HuH-7.5 (cell line): ENCODE results near the gene GSC2.
A peak's percentile ranks its signal among the peaks of the same experiment; 100 is the strongest.

ENCODE experiments used
- DNase-seq: peaks from one replicate; pipeline ENCODE4 v3.0.0; 2011; ENCODE audit warnings: low spot score

The GSC2 gene

GRCh38 chr22:19119949-19120348 lies 30.1 kb downstream of the GSC2 start:
- DNase-seq, result no peak

- no peak for DNase-seq
Observed at GRCh38 chr22:19118329-19118880, 31.7 kb downstream of the GSC2 start.

- DNase-seq, result no peak
Observed at GRCh38 chr22:19117111-19117512, 33.0 kb downstream of the GSC2 start.

- DNase-seq, result no peak
Observed at GRCh38 chr22:19115628-19116027, 34.5 kb downstream of the GSC2 start.

- DNase-seq, result no peak
Observed at GRCh38 chr22:19114984-19115552, 35.0 kb downstream of the GSC2 start.

- DNase-seq, result no peak
Observed at GRCh38 chr22:19113429-19113828, 36.7 kb downstream of the GSC2 start.

- no peak for DNase-seq
Observed at GRCh38 chr22:19111584-19111983, 38.5 kb downstream of the GSC2 start.

- no peak for DNase-seq
Observed at GRCh38 chr22:19111140-19111539, 39.0 kb downstream of the GSC2 start.

- no peak for DNase-seq
Observed at GRCh38 chr22:19110646-19111045, 39.4 kb downstream of the GSC2 start.

- DNase-seq, result no peak
Observed at GRCh38 chr22:19110064-19110458, 40.0 kb downstream of the GSC2 start.

GRCh38 chr22:19109198-19110063 lies 40.7 kb downstream of the GSC2 start:
- peak; percentile 46 for DNase-seq

- DNase-seq, result no peak
Observed at GRCh38 chr22:19108807-19109197, 41.3 kb downstream of the GSC2 start.

GRCh38 chr22:19107730-19108074 lies 42.4 kb downstream of the GSC2 start:
- DNase-seq, result no peak

GRCh38 chr22:19106886-19107729 lies 43.0 kb downstream of the GSC2 start:
- no peak for DNase-seq

- no peak for DNase-seq
Observed at GRCh38 chr22:19105867-19106802, 44.0 kb downstream of the GSC2 start.

- no peak for DNase-seq
Observed at GRCh38 chr22:19105456-19105855, 44.6 kb downstream of the GSC2 start.

GRCh38 chr22:19103880-19104821 lies 45.9 kb downstream of the GSC2 start:
- DNase-seq, result no peak

GRCh38 chr22:19098157-19098556 lies 51.9 kb downstream of the GSC2 start:
- no peak for DNase-seq

- DNase-seq, result no peak
Observed at GRCh38 chr22:19097518-19097917, 52.6 kb downstream of the GSC2 start.
